Measurements from ENCODE around the gene JPH3. TPM values are rescaled to one million over a fixed set of nuclear protein-coding genes. Genes with fewer than 3 reads are reported as not detected.

Gene JPH3
- total RNA-seq, 2 donors from 2014 or later: 37.0 to 39.1 TPM

- H3K9me3 ChIP-seq (ENCODE audit: control insufficient read depth, low read length): no peaks in the 10 kb centered on the region
- no peaks in the 10 kb centered on the region for H3K27me3 Mint-ChIP-seq (ENCODE audit: insufficient read depth)
- H3K36me3 ChIP-seq (ENCODE audit: control insufficient read depth, insufficient read depth, low read length): no peaks in the 10 kb centered on the region
- no peak overlapping the region for H3K4me3 ChIP-seq (ENCODE audit: low read length)
- peak overlapping the region; percentile 48 for H3K27ac Mint-ChIP-seq
- WGBS, 2 experiments (ENCODE audit: insufficient coverage in 1 of 2, insufficient read length in 1 of 2): 60 to 68% methylated on average over 4 to 6 of the region's 6 CpGs
- no peak for DNase-seq
- no peak overlapping the region for H3K4me3 Mint-ChIP-seq
- no peak overlapping the region for H3K27ac ChIP-seq (ENCODE audit: low read depth, low read length)
- H3K36me3 Mint-ChIP-seq (ENCODE audit: low read depth): peaks cover 2% of the 10 kb centered on the region
- H3K4me1 ChIP-seq (ENCODE audit: control insufficient read depth, insufficient read depth, low read length): no peaks in the 10 kb centered on the region
- no peak overlapping the region for H3K9ac ChIP-seq (ENCODE audit: extremely low read depth, low read length, poor library complexity, severe bottlenecking)
- TF ChIP-seq, protein P1, sequence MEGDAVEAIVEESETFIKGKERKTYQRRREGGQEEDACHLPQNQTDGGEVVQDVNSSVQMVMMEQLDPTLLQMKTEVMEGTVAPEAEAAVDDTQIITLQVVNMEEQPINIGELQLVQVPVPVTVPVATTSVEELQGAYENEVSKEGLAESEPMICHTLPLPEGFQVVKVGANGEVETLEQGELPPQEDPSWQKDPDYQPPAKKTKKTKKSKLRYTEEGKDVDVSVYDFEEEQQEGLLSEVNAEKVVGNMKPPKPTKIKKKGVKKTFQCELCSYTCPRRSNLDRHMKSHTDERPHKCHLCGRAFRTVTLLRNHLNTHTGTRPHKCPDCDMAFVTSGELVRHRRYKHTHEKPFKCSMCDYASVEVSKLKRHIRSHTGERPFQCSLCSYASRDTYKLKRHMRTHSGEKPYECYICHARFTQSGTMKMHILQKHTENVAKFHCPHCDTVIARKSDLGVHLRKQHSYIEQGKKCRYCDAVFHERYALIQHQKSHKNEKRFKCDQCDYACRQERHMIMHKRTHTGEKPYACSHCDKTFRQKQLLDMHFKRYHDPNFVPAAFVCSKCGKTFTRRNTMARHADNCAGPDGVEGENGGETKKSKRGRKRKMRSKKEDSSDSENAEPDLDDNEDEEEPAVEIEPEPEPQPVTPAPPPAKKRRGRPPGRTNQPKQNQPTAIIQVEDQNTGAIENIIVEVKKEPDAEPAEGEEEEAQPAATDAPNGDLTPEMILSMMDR (conservative IDR thresholded peaks at IDR 0.05): no peak
- H3K4me1 Mint-ChIP-seq: no peaks in the 10 kb centered on the region
- H3K27me3 ChIP-seq (ENCODE audit: control insufficient read depth, insufficient read depth, low read length, poor library complexity, severe bottlenecking): no peaks in the 10 kb centered on the region
- no peaks in the 10 kb centered on the region for H3K9me3 Mint-ChIP-seq
Measured at GRCh38 chr16:87652799-87653198, 50.5 kb downstream of the JPH3 start.

- Mint-ChIP-seq H3K36me3 (ENCODE audit: low read depth) (peaks cover 2% of the 10 kb centered on the region), H3K4me3 (no peak overlapping the region), H3K27ac (peak overlapping the region; percentile 48), H3K4me1 (peaks cover 4% of the 10 kb centered on the region), H3K27me3 (ENCODE audit: insufficient read depth) (no peaks in the 10 kb centered on the region), H3K9me3 (no peaks in the 10 kb centered on the region)
- Histone ChIP-seq H3K4me1 (ENCODE audit: control insufficient read depth, insufficient read depth, low read length) (no peaks in the 10 kb centered on the region), H3K36me3 (ENCODE audit: control insufficient read depth, insufficient read depth, low read length) (no peaks in the 10 kb centered on the region), H3K27me3 (ENCODE audit: control insufficient read depth, insufficient read depth, low read length, poor library complexity, severe bottlenecking) (no peaks in the 10 kb centered on the region), H3K9me3 (ENCODE audit: control insufficient read depth, low read length) (no peaks in the 10 kb centered on the region), H3K27ac (ENCODE audit: low read depth, low read length) (no peak overlapping the region), H3K4me3 (ENCODE audit: low read length) (no peak overlapping the region), H3K9ac (ENCODE audit: extremely low read depth, low read length, poor library complexity, severe bottlenecking) (no peak overlapping the region)
- 90 to 100% methylated on average over 1 to 4 of the region's 5 CpGs for WGBS, 2 experiments (ENCODE audit: insufficient coverage in 1 of 2, insufficient read length in 1 of 2)
- peak; percentile 59 for DNase-seq
- TF ChIP-seq, protein P1 (conservative IDR thresholded peaks at IDR 0.05): peak; percentile 77
Measured at GRCh38 chr16:87653234-87653633, 50.9 kb downstream of the JPH3 start.

DNA sequence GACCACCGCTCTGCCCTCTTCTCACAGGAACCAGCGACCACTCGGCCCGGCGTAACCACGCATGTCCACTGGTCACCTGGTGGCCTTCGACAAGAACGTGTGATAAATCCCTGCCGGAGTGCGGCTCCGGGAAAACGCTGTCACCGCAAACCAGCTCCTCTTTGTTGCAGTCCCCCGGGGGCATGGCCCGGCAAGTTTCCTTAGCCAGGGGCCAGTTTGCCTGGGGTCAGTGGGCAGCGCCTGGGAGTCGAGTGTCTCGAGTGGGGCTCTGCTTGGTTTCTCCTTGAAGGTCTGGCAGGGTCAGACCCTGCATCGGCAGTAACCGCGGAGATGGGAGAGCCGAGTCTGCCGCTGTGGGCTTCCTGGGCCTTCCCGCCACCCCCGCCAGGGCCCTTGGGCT lies 52.5 kb downstream of the JPH3 start:
- Histone ChIP-seq H3K27me3 (ENCODE audit: control insufficient read depth, insufficient read depth, low read length, poor library complexity, severe bottlenecking) (no peaks in the 10 kb centered on the region), H3K4me3 (ENCODE audit: low read length) (no peak overlapping the region), H3K9ac (ENCODE audit: extremely low read depth, low read length, poor library complexity, severe bottlenecking) (no peak overlapping the region), H3K27ac (ENCODE audit: low read depth, low read length) (no peak overlapping the region), H3K36me3 (ENCODE audit: control insufficient read depth, insufficient read depth, low read length) (no peaks in the 10 kb centered on the region), H3K9me3 (ENCODE audit: control insufficient read depth, low read length) (no peaks in the 10 kb centered on the region), H3K4me1 (ENCODE audit: control insufficient read depth, insufficient read depth, low read length) (no peaks in the 10 kb centered on the region)
- Mint-ChIP-seq H3K9me3 (no peaks in the 10 kb centered on the region), H3K27ac (no peak overlapping the region), H3K27me3 (ENCODE audit: insufficient read depth) (no peaks in the 10 kb centered on the region), H3K4me1 (peaks cover 7% of the 10 kb centered on the region), H3K36me3 (ENCODE audit: low read depth) (peaks cover 2% of the 10 kb centered on the region), H3K4me3 (no peak overlapping the region)
- no peak for DNase-seq
- WGBS, 2 experiments (ENCODE audit: insufficient coverage in 1 of 2, insufficient read length in 1 of 2): 93% methylated on average over 21 to 25 of the region's 25 CpGs
- TF ChIP-seq, protein P1 (conservative IDR thresholded peaks at IDR 0.05): no peak

All from endodermal cell (in vitro differentiated cells).